Activated CD8-positive, alpha-beta memory T cell treated with anti-CD3 and anti-CD28 coated beads, Interleukin-2, amount 50 U/mL, for 1 hour (primary cell): ENCODE measurements around the gene PRSS58.

ENCODE experiments used
- DNase-seq: peaks from one replicate; pipeline ENCODE4 v3.0.0-alpha.2; 2020; ENCODE audit errors: extremely low read depth

Gene PRSS58, protein sequence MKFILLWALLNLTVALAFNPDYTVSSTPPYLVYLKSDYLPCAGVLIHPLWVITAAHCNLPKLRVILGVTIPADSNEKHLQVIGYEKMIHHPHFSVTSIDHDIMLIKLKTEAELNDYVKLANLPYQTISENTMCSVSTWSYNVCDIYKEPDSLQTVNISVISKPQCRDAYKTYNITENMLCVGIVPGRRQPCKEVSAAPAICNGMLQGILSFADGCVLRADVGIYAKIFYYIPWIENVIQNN

GRCh38 chr7:142257958-142258357, at the start of gene PRSS58:
Gene PRSS58 (minus strand): TSS chr7:142258058. CDS start chr7:142257707, 351 bp downstream.
- no peak for DNase-seq

DNA sequence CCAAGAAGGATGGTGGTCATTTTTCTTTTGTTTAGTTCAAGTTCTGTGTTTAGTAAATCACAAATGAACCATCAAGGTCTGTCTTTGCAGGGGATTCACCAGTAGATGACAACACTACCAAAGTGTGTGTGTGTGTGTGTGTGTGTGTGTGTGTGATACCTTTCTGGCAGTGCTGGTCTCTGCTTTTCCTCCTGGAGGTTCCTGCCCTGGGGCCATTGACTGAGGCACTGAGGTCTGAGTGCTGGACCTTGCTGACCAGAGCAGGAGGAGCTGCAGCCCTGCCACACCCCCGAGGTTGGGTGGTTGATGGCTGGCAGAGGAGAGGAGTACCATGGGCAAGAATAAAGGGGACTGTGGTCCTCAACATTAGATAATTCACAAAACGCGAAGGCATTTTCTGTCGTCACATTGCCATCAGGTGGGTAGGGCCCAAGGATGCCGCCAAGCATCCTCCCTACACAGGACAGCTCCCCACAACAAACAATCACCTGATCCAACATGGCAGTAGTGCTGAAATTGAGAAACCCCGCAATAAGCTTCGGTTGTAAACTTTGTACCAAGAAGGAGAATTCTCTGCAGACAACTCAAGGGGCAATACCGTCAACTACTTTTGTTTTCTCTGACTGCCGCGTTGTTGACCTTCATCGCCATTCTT, 49.5 kb upstream of the PRSS58 start:
- DNase-seq: no peak

- no peak for DNase-seq
These were observed 45.8 kb upstream of the PRSS58 start for GRCh38 chr7:142303650-142304049.

DNA sequence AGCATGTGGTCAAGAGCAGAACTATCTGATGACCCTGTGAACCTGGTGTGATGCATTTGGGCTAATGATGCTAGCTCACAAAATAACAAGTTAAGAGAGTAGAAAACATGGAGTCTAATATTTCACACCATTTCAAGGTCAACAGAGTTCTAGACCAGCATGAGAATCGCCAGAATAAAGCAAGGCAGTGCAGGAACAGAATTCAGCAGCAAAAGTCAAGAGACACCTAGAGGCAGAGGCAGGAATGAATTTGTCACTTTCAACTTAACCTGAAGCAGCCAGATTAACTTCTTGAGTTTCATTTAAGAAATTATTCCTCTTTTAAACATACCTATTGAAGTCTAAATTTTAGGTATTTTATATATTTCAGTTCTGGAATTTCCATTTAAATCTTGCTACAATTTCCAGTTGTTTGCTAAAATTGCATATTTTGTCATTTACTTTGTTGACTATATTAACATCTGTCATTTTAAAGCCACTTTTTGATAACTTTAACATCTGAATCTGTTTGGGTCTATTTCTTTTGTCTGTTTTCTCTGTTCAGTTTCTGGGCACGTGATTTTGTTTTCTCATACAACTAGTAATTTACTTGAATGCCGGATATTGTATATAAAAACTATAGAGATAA, 44.2 kb upstream of the PRSS58 start:
- DNase-seq: no peak

DNA sequence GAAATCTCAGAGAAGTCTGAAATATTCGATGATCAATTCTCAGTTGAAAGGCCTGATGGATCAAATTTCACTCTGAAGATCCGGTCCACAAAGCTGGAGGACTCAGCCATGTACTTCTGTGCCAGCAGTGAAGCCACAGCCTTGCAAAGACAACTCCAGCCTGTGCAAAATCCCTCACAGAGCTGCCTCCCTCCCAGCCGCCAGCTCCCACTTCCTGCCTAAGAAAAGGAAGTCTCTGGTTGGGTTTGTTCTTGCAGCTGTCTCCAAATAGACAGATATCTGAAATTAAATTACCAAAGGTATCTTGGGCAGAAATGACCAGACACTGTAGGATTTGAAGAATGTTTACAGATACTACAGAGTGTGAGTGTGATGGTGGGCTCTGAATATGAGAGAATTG, 43.4 kb upstream of the PRSS58 start:
- DNase-seq: no peak

DNA sequence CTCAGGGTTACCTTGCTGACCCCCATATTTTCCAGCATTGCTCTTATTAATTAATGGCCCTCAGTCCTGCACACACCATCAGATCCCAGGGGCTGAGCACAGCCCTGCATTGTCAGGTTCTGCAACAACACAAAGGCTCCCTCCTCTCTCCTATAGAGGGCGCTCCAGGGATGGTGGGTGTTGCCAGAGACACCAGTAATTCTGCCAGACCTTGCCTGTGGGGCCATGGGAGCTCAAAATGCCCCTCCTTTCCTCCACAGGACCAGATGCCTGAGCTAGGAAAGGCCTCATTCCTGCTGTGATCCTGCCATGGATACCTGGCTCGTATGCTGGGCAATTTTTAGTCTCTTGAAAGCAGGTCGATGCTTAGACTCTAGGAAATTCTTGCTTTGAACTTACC, 42.8 kb upstream of the PRSS58 start:
- no peak for DNase-seq

- DNase-seq: no peak
These were observed 41.5 kb upstream of the PRSS58 start for GRCh38 chr7:142299237-142299781.

- no peak for DNase-seq
These were observed 40.8 kb upstream of the PRSS58 start for GRCh38 chr7:142298627-142299026.

DNA sequence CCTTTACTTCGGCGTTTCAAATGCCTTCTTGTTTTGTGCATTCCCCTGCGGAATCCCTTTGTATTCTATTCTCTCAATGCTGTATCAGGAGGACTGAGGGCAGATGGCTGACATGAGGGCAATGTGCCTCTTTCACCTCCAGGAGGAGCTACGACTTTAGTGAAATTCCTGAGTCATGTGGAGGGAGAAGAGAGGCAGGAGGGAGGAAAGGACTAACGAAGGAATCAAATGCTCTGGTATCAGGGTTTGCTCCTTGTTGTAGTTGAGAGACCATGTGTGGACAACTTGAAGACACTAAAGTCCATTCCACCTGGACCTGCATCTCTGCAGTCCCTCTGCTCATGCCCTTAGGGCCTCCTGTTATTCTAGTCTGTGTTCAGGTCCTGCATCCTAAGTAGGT, 40.2 kb upstream of the PRSS58 start:
- no peak for DNase-seq

DNA sequence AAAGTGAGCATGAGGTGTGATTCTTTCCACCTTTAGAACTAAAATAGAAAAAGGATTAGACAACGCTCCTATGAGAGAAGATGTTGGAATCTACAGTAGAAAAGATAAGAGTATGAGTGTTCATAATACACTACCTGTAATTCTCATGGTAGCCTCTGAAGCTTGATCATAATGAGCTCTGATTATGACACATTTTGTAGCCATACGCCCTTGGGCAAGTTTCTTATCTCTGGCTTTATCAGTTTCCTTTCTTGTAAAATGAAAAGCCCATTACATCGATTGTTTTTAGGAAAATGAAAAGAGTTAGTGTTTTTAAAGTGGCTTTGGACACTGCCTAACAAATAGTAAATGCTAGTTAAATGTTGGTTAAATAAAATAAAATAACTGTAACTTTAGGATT, 22.4 kb upstream of the PRSS58 start:
- DNase-seq: no peak

DNA sequence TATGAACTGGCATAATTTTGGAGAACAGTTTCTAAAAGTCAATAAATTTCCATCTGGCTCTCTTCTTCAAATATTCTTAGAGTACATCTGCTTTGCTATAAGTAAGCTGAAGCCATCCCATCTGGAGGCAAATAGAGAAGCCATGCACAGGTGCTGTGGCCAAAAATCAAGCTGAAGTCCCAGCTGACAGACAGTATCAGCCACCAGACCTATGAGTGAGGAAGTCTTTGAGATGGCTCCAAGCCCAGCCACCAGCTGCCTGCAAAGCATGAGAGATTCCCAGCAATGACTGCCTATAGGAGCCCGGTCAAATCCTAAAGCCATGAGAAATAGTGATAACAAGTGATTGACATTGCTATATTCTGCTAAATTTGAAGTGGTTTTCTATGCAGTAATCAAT, 21.7 kb upstream of the PRSS58 start:
- no peak for DNase-seq

GRCh38 chr7:142275028-142275427, 17.2 kb upstream of the PRSS58 start:
- no peak for DNase-seq

DNA sequence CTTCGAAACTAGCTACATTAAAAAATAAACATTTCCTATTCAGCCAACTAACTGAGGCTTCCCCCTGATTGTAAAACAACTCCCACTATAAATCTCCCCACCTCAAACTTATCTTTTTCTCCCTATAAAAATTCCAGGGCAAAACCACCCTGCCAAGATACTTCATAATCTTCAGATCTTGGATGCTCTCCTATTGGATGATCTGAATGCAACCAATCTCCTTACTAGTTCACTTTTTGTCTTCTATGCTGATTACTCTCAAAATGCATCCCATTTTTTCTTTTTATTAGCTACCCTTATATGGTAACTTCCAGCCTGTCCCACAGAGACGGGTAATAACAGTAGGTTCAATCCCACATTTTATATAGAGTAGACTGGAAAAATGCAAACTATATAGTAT, 15.0 kb upstream of the PRSS58 start:
- DNase-seq: no peak

DNA sequence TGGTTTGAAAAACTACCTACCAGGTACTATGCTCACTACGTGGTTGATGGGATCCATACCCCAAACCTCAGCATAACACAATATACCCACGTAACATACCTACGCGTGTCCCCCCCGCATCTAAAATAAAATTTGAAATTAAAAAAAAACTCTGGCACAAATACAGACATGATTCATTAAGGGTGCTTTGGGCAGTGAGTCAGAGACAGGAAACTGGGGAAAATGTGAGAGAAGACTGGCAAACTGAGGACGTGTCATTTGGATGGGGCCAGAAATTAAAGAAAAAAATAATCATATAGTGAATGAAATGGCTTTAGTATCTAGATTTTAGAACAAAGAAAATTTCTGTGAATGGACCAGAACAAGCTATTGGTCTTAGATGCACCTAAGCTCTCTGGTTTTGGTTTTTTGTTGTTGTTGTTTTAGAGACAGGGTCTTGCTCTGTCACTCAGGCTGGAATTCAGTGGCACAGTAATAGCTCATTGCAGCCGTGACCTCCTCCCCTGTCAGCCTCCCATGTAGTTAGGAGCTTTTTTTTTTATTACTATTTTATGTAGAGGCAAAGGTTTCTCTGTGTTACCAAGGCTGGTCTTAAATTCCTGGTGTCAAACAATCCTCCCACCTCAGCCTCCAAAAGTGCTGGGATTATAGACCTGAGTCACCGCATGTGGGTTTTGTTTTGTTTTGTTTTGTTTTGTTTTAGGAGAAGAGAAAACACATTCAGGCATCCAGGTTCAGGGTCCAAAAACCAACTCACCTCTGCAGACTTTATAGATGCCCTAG, 5.9 kb upstream of the PRSS58 start:
- DNase-seq: no peak

- DNase-seq: no peak
These were observed 7.2 kb downstream of the PRSS58 start for GRCh38 chr7:142250705-142251104.

DNA sequence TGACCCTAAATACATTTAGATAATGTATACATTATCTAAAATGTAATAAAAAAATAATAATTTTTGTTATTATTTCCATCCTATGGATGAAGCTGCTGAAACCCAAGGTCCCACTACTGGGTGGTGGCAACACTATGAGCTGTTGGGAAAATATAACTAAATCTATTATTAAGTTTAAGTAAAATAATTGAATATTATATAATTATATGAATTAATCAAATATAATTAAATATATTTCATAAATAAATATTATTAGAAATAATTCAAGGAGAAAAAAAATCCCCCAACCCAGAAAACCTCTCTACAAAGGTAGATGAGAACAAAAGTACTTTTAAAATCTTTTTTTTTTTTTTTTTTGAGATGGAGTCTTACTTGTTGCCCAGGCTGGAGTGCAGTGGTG, 7.9 kb downstream of the PRSS58 start:
- DNase-seq: no peak

DNA sequence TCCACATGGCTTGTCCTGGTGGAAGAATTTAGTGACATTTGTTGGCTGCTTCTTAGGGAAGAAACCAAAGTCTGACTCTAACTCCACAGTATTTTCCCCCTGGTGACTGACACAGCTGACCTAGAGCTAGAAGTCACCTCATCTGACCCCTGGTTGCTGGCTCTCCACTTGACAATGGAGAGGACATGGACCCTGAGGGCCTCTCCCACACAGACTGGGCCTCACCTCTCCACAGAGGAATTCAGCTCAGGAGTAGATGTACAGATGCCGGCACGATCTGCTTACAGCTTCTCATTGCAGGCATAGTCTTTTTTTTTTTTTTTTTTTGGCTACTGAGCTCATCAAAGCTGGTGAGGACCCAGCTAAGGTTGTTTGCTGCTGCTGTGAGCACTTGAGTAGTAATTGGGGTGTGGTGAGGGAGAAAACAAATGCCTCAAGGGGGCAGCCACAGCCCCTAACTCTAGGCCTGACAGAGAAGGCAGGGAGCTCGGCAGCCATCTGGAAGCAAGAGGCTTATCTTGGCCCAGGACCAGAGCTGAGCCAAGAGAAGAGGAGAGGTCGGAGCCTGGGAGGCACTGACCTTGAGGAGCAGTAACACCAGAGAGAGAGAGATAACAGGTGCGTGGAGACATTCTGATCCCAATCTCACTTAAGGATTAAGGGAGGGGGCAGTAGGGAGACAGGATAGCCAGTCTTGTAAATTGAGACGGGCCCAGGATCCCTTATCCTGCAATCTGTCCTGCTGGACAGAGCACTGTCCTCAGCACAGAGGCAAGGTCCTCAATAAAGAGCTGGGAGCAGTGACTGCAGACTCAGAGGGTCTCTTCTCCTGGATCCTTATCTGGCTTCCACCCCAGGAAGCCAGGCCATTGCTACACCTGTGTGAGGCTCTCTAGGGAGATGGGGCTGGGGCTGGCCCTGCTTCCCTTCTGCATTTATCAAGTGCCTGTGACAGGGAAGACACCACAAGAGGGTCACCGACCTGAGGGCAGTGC, 9.4 kb downstream of the PRSS58 start:
- no peak for DNase-seq

- no peak for DNase-seq
These were observed 14.0 kb downstream of the PRSS58 start for GRCh38 chr7:142243823-142244222.

GRCh38 chr7:142240546-142240945, 17.3 kb downstream of the PRSS58 start:
- no peak for DNase-seq

GRCh38 chr7:142231716-142232115, 26.1 kb downstream of the PRSS58 start:
- DNase-seq: no peak

DNA sequence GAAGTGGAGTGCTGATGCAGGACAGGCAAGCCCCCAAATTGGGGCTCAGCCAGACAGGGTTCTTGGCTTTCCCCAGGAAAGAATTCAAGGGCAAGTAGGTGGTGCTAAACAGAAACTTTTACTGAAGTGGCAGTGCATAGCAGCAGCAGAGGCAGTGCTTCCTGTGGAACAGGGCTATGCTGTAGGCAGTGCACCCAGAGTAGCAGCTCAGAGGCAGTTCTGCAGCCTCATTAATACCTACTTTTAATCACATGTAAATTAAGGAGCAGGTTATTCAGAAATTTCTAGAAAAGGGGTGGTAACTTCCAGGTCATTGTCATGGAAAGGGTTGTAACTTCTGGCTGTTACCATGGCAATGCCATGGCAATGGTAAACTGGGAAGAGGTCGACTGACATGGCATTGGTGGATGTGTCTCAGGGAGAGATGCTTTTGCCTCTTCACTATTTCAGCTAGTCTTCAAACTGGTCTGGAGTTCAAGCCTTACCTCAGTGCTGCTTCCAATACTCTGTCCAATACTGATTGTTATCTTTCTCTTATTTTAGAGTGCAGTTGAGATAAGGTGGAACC, 29.2 kb downstream of the PRSS58 start:
- DNase-seq: no peak
